ENCODE data around the gene GNG12.

GNG12 gene

GRCh38 chr1:67830928-67831830, 2.1 kb downstream of the GNG12 start:
- Mint-ChIP-seq H3K27ac (no peak overlapping the region), H3K4me3 (peak overlapping the region; percentile 61), H3K36me3 (no peaks in the 10 kb centered on the region), H3K9me3 (no peaks in the 10 kb centered on the region), H3K4me1 (peaks cover 11% of the 10 kb centered on the region)
- no peak for DNase-seq (ENCODE audit: low spot score in 2 of 2)
- no peak for ATAC-seq

- DNase-seq (ENCODE audit: low spot score in 2 of 2) (no peak), ATAC-seq (no peak)
- Mint-ChIP-seq H3K36me3 (no peaks in the 10 kb centered on the region), H3K27ac (no peak overlapping the region), H3K4me3 (no peak overlapping the region), H3K4me1 (peaks cover 11% of the 10 kb centered on the region), H3K9me3 (no peaks in the 10 kb centered on the region)
Measured at GRCh38 chr1:67830226-67830625, 3.0 kb downstream of the GNG12 start.

- no peaks in the 10 kb centered on the region for H3K9me3 Mint-ChIP-seq
- H3K27ac Mint-ChIP-seq = no peak overlapping the region
- H3K4me3 Mint-ChIP-seq = no peak overlapping the region
- ATAC-seq (no peak), DNase-seq (ENCODE audit: low spot score in 2 of 2) (no peak)
- no peaks in the 10 kb centered on the region for H3K36me3 Mint-ChIP-seq
- H3K4me1 Mint-ChIP-seq = peaks cover 11% of the 10 kb centered on the region
Measured at GRCh38 chr1:67827688-67828087, 5.6 kb downstream of the GNG12 start.

GRCh38 chr1:67825591-67825990, 7.7 kb downstream of the GNG12 start:
- no peaks in the 10 kb centered on the region for H3K9me3 Mint-ChIP-seq
- H3K4me3 Mint-ChIP-seq = no peak overlapping the region
- no peak for ATAC-seq

GRCh38 chr1:67824766-67825165, 8.5 kb downstream of the GNG12 start:
- Mint-ChIP-seq H3K27ac (no peak overlapping the region), H3K4me3 (no peak overlapping the region), H3K36me3 (no peaks in the 10 kb centered on the region), H3K9me3 (no peaks in the 10 kb centered on the region), H3K4me1 (no peaks in the 10 kb centered on the region)
- DNase-seq (ENCODE audit: low spot score in 2 of 2) (no peak), ATAC-seq (no peak)

More at GRCh38 chr1:67825591-67825990, 7.7 kb downstream of the GNG12 start:
- Mint-ChIP-seq H3K4me1 (no peaks in the 10 kb centered on the region), H3K27ac (no peak overlapping the region), H3K36me3 (no peaks in the 10 kb centered on the region)
- no peak for DNase-seq (ENCODE audit: low spot score in 2 of 2)

- DNase-seq (ENCODE audit: low spot score in 2 of 2) = no peak
- H3K4me1 Mint-ChIP-seq = peaks cover 5% of the 10 kb centered on the region
- no peak overlapping the region for H3K27ac Mint-ChIP-seq
- no peak overlapping the region for H3K4me3 Mint-ChIP-seq
- no peaks in the 10 kb centered on the region for H3K9me3 Mint-ChIP-seq
- no peaks in the 10 kb centered on the region for H3K36me3 Mint-ChIP-seq
- ATAC-seq = no peak
Measured at GRCh38 chr1:67823615-67824014, 9.7 kb downstream of the GNG12 start.

GRCh38 chr1:67821263-67821662, 12.0 kb downstream of the GNG12 start:
- Mint-ChIP-seq H3K36me3 (no peaks in the 10 kb centered on the region), H3K9me3 (no peaks in the 10 kb centered on the region), H3K27ac (no peak overlapping the region), H3K4me3 (no peak overlapping the region), H3K4me1 (peaks cover 5% of the 10 kb centered on the region)
- ATAC-seq = no peak
- DNase-seq (ENCODE audit: low spot score in 2 of 2) = no peak

GRCh38 chr1:67818725-67819301, 14.5 kb downstream of the GNG12 start:
- no peaks in the 10 kb centered on the region for H3K9me3 Mint-ChIP-seq
- no peak overlapping the region for H3K4me3 Mint-ChIP-seq
- peaks cover 5% of the 10 kb centered on the region for H3K4me1 Mint-ChIP-seq
- ATAC-seq = no peak
- H3K36me3 Mint-ChIP-seq = no peaks in the 10 kb centered on the region
- no peak for DNase-seq (ENCODE audit: low spot score in 2 of 2)
- H3K27ac Mint-ChIP-seq = no peak overlapping the region

GRCh38 chr1:67818162-67818561, 15.1 kb downstream of the GNG12 start:
- Mint-ChIP-seq H3K9me3 (no peaks in the 10 kb centered on the region), H3K36me3 (no peaks in the 10 kb centered on the region), H3K4me1 (peaks cover 5% of the 10 kb centered on the region), H3K4me3 (no peak overlapping the region), H3K27ac (no peak overlapping the region)
- DNase-seq (ENCODE audit: low spot score in 2 of 2) = no peak
- ATAC-seq = no peak

- DNase-seq (ENCODE audit: low spot score in 2 of 2) (no peak), ATAC-seq (no peak)
- Mint-ChIP-seq H3K27ac (peak overlapping the region; percentile 4), H3K4me1 (peaks cover 5% of the 10 kb centered on the region), H3K4me3 (no peak overlapping the region), H3K9me3 (no peaks in the 10 kb centered on the region), H3K36me3 (no peaks in the 10 kb centered on the region)
Measured at GRCh38 chr1:67817319-67817718, 15.9 kb downstream of the GNG12 start.

GRCh38 chr1:67816506-67816905, 16.8 kb downstream of the GNG12 start:
- H3K9me3 Mint-ChIP-seq = no peaks in the 10 kb centered on the region
- H3K27ac Mint-ChIP-seq = no peak overlapping the region
- H3K4me3 Mint-ChIP-seq = no peak overlapping the region
- peaks cover 5% of the 10 kb centered on the region for H3K4me1 Mint-ChIP-seq
- no peak for DNase-seq (ENCODE audit: low spot score in 2 of 2)
- ATAC-seq = no peak
- H3K36me3 Mint-ChIP-seq = no peaks in the 10 kb centered on the region

GRCh38 chr1:67816095-67816475, 17.2 kb downstream of the GNG12 start:
- Mint-ChIP-seq H3K4me3 (no peak overlapping the region), H3K4me1 (peaks cover 5% of the 10 kb centered on the region), H3K36me3 (no peaks in the 10 kb centered on the region), H3K9me3 (no peaks in the 10 kb centered on the region), H3K27ac (no peak overlapping the region)
- DNase-seq (ENCODE audit: low spot score in 2 of 2) (no peak), ATAC-seq (no peak)

GRCh38 chr1:67815303-67816094, 17.8 kb downstream of the GNG12 start:
- Mint-ChIP-seq H3K27ac (no peak overlapping the region), H3K36me3 (no peaks in the 10 kb centered on the region), H3K4me1 (peaks cover 5% of the 10 kb centered on the region), H3K4me3 (no peak overlapping the region), H3K9me3 (no peaks in the 10 kb centered on the region)
- ATAC-seq (no peak), DNase-seq (ENCODE audit: low spot score in 2 of 2) (no peak)

GRCh38 chr1:67814121-67814772, 19.0 kb downstream of the GNG12 start:
- Mint-ChIP-seq H3K4me3 (no peak overlapping the region), H3K27ac (no peak overlapping the region), H3K9me3 (no peaks in the 10 kb centered on the region), H3K4me1 (peaks cover 5% of the 10 kb centered on the region), H3K36me3 (no peaks in the 10 kb centered on the region)
- ATAC-seq (no peak), DNase-seq (ENCODE audit: low spot score in 2 of 2) (no peak)

GRCh38 chr1:67812226-67812625, 21.0 kb downstream of the GNG12 start:
- no peak for DNase-seq (ENCODE audit: low spot score in 2 of 2)
- Mint-ChIP-seq H3K4me3 (no peak overlapping the region), H3K27ac (no peak overlapping the region), H3K9me3 (no peaks in the 10 kb centered on the region), H3K36me3 (no peaks in the 10 kb centered on the region), H3K4me1 (no peaks in the 10 kb centered on the region)
- no peak for ATAC-seq

All from stimulated activated effector memory CD8-positive, alpha-beta T cell treated with anti-CD3 and anti-CD28 coated beads, Interleukin-12 subunit alpha, Interleukin-12 subunit beta, amount 100 ng/mL, for 72 hours (primary cell).